PC-3 (cell line): ENCODE measurements around the gene FBXW7. TPM values are rescaled to one million over a fixed set of nuclear protein-coding genes. Genes with fewer than 3 reads are reported as not detected.

Experiments
- ATAC-seq: fragments of 200-7000 bp; cut with Tn5 transposase; 2 replicates; pipeline ENCODE4 v1.9.1; 2020; ENCODE audit warnings: mild to moderate bottlenecking, moderate library complexity
- BruUV-seq: library from RNA; stranded (reverse); fragments of 400-500 nt; replicated peaks from 2 replicates; lab custom pipeline; 2021; lab: Mats Ljungman, UMichigan
- CTCF ChIA-PET: fragments of 300-600 bp; sonication (Branson Sonifier 250); formaldehyde crosslinking; loops from one replicate; lab custom pipeline; 2022; ENCODE audit warnings: antibody characterized with exemption; lab: Charles Lee
- POLR2A ChIA-PET: fragments of 300-600 bp; sonication (Branson Sonifier 250); formaldehyde crosslinking; loops from one replicate; lab custom pipeline; 2022; ENCODE audit warnings: antibody characterized with exemption; ENCODE audit not compliant: unreplicated experiment; lab: Charles Lee
- DNase-seq: peaks from one replicate; pipeline ENCODE4 v3.0.0-alpha.2; 2015
- H2AFZ ChIP-seq: fragments of 300-600 bp; sonication (generic); 2 replicates; pipeline ENCODE4 v1.6.0; 2016; ENCODE audit warnings: antibody characterized with exemption, low read length
- H3F3A ChIP-seq: fragments of 300-600 bp; sonication (generic); one replicate; pipeline ENCODE4 v1.6.0; 2017; ENCODE audit warnings: antibody characterized with exemption, low read length, control low read depth, mild to moderate bottlenecking; ENCODE audit not compliant: unreplicated experiment
- H3K27ac ChIP-seq: fragments of 300-600 bp; sonication (generic); 2 replicates; pipeline ENCODE4 v1.5.1; 2016; ENCODE audit warnings: mild to moderate bottlenecking, low read length
- H3K27me3 ChIP-seq: fragments of 300-600 bp; sonication (generic); 2 replicates; pipeline ENCODE4 v1.6.1; 2016; ENCODE audit warnings: low read length, mixed read lengths
- H3K36me3 ChIP-seq: fragments of 300-600 bp; sonication (generic); 2 replicates; pipeline ENCODE4 v1.6.1; 2016; ENCODE audit warnings: low read depth, mixed run types, low read length, mixed read lengths
- H3K4me1 ChIP-seq: fragments of 300-600 bp; sonication (generic); 2 replicates; pipeline ENCODE4 v1.5.1; 2016; ENCODE audit warnings: low read length; ENCODE audit not compliant: insufficient read depth
- H3K4me2 ChIP-seq: fragments of 300-600 bp; sonication (generic); 2 replicates; pipeline ENCODE4 v1.6.0; 2016; ENCODE audit warnings: low read length
- H3K4me3 ChIP-seq: fragments of 300-600 bp; sonication (generic); 2 replicates; pipeline ENCODE4 v1.5.1; 2016; ENCODE audit warnings: mild to moderate bottlenecking, low read length, mixed read lengths
- H3K79me2 ChIP-seq: fragments of 300-600 bp; sonication (generic); 2 replicates; pipeline ENCODE4 v1.6.1; 2017; ENCODE audit warnings: low read length, mixed read lengths
- H3K9ac ChIP-seq: fragments of 300-600 bp; sonication (generic); 2 replicates; pipeline ENCODE4 v1.6.0; 2016; ENCODE audit warnings: mild to moderate bottlenecking, low read length
- H3K9me2 ChIP-seq: fragments of 300-600 bp; sonication (generic); replicated peaks from 2 replicates; pipeline ENCODE4 v1.6.1; 2016; ENCODE audit warnings: mixed run types, low read length, mixed read lengths
- H3K9me3 ChIP-seq: fragments of 300-600 bp; sonication (generic); 2 replicates; pipeline ENCODE4 v1.6.1; 2016; ENCODE audit warnings: low read length, mixed read lengths
- H4K20me1 ChIP-seq: fragments of 300-600 bp; sonication (generic); 2 replicates; pipeline ENCODE4 v1.6.1; 2016; ENCODE audit warnings: low read length, mixed read lengths
- CTCF ChIP-seq: fragments of 300-600 bp; sonication (generic); conservative IDR thresholded peaks from 2 replicates; pipeline ENCODE4 v1.5.1; 2017; ENCODE audit warnings: antibody characterized with exemption, low read depth, mild to moderate bottlenecking, low read length
- EZH2 ChIP-seq: fragments of 300-600 bp; sonication (generic); IDR thresholded peaks from one replicate; pipeline ENCODE4 v1.6.1; 2017; ENCODE audit warnings: antibody characterized with exemption, mild to moderate bottlenecking, low read length; ENCODE audit not compliant: unreplicated experiment
- EZH2phosphoT487 ChIP-seq: fragments of 300-600 bp; sonication (generic); IDR thresholded peaks from 2 replicates; pipeline ENCODE4 v1.6.1; 2018; ENCODE audit warnings: mild to moderate bottlenecking, antibody characterized with exemption, low read length, borderline replicate concordance
- intact Hi-C: fragments of 100-400 bp; cut with micrococcal nuclease; formaldehyde crosslinking; loops from 2 replicates; pipeline ENCODE4 v1.9.0; 2023
- total RNA-seq: library from RNA; depleted of rRNA; stranded (reverse); fragments of >200 nt; gene quantifications from 2 replicates; pipeline ENCODE4 v1.2.3, GENCODE V29; 2014

FBXW7 gene
- total RNA-seq, 1 experiment from 2014 or later = 24.3 TPM

DNA sequence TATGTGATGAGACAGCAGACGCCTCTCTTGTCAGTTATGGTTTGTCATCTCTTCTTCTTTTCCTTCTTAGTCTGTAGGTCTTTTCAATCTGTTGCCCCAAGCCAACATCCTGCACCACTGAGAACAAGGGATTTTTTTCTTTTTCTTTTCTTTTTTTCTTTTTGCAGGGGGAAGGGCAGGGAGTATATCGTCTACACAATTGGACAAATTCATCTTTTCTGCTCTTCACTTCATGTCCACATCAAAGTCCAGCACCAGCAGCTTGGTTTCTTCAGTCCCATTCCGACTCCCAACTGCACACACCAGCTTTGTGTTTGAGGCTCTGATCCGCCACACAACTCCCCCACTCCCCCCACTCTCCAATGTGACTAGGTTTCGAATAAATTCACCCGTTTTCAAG lies 213.2 kb downstream of the FBXW7 start:
- no peaks in the 10 kb centered on the region for H3K27me3 ChIP-seq
- peaks cover 3% of the 10 kb centered on the region for H3K36me3 ChIP-seq
- no peak overlapping the region for H3K27ac ChIP-seq
- peaks cover 15% of the 10 kb centered on the region for H3K4me1 ChIP-seq
- DNase-seq (no peak), ATAC-seq (no peak)
- ChIA-PET POLR2A (no interaction called here), CTCF (no interaction called here)
- no peak overlapping the region for H2AFZ ChIP-seq
- H3K9ac ChIP-seq = no peak overlapping the region
- TF ChIP-seq CTCF (no peak), EZH2 (no peak), EZH2phosphoT487 (no peak)
- H4K20me1 ChIP-seq = no peaks in the 10 kb centered on the region
- intact Hi-C loops = no loop called here
- no peaks in the 10 kb centered on the region for H3F3A ChIP-seq
- no peaks in the 10 kb centered on the region for H3K79me2 ChIP-seq
- no TSS peak for BruUV-seq
- no peak overlapping the region for H3K4me3 ChIP-seq
- no peaks in the 10 kb centered on the region for H3K9me3 ChIP-seq
- no peaks in the 10 kb centered on the region for H3K9me2 ChIP-seq
- H3K4me2 ChIP-seq = no peak overlapping the region

- Histone ChIP-seq H3F3A (no peaks in the 10 kb centered on the region), H3K79me2 (no peaks in the 10 kb centered on the region), H3K36me3 (no peaks in the 10 kb centered on the region; the same call in 1 of the 2 replicates), H3K9ac (no peak overlapping the region), H3K4me2 (no peak overlapping the region), H3K27me3 (no peaks in the 10 kb centered on the region), H3K9me2 (no peaks in the 10 kb centered on the region), H3K4me1 (peaks cover 14% of the 10 kb centered on the region), H3K4me3 (no peak overlapping the region), H3K9me3 (no peaks in the 10 kb centered on the region), H2AFZ (no peak overlapping the region), H3K27ac (0 out of 2 replicates have a peak overlapping the region, but pooled peaks have one; percentile 7), H4K20me1 (no peaks in the 10 kb centered on the region)
- DNase-seq = no peak
- intact Hi-C loops = no loop called here
- ChIA-PET CTCF (no interaction called here), POLR2A (no interaction called here)
- BruUV-seq = no TSS peak
- TF ChIP-seq CTCF (no peak), EZH2 (no peak), EZH2phosphoT487 (no peak)
- no peak for ATAC-seq
Measured at GRCh38 chr4:152321923-152322322, 214.0 kb downstream of the FBXW7 start.

DNA sequence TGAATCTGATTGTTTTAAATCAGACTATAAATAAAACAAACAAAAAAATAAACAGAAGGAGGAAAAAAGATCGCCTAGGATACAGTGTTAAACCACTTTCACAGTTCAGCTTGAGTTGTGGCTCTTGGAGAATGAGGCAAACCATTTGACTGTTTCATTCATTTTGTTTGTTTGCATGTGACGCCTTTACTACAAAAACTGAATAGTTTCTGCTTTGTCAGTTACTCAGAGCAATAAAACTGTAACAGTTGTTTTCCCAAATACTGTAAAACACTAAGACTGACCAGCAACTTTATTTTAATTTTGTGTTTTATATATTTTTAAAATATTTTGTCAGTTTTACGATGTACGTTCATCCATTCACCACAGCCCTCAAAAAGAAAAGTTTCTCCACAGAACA lies 214.5 kb downstream of the FBXW7 start:
- intact Hi-C loops = no loop called here
- Histone ChIP-seq H3K4me1 (peaks cover 10% of the 10 kb centered on the region), H3K36me3 (no peaks in the 10 kb centered on the region; the same call in 1 of the 2 replicates), H3K79me2 (no peaks in the 10 kb centered on the region), H3F3A (no peaks in the 10 kb centered on the region), H3K9me2 (no peaks in the 10 kb centered on the region), H3K27ac (0 out of 2 replicates have a peak overlapping the region, but pooled peaks have one; percentile 7), H2AFZ (no peak overlapping the region), H3K9ac (no peak overlapping the region), H4K20me1 (no peaks in the 10 kb centered on the region), H3K9me3 (no peaks in the 10 kb centered on the region), H3K4me3 (no peak overlapping the region), H3K4me2 (no peak overlapping the region), H3K27me3 (no peaks in the 10 kb centered on the region)
- BruUV-seq = no TSS peak
- ATAC-seq = peak; percentile 56
- CTCF ChIA-PET = no interaction called here
- no peak for DNase-seq
- POLR2A ChIA-PET = no interaction called here
- no peak for TF ChIP-seq EZH2
- no peak for TF ChIP-seq CTCF
- no peak for TF ChIP-seq EZH2phosphoT487
